Neural cell (in vitro differentiated cells): ENCODE data around the gene PBXIP1.

Experiments
- CTCF ChIP-seq: fragments of 450-650 bp; IDR thresholded peaks from 2 replicates; pipeline ENCODE4 v1.5.1; 2014; ENCODE audit warnings: antibody characterized with exemption, mild to moderate bottlenecking, moderate library complexity; ENCODE audit not compliant: poor library complexity, severe bottlenecking
- EZH2 ChIP-seq: fragments of 200-600, 300-800 bp; shearing (Covaris generic), sonication (generic); IDR thresholded peaks from 2 replicates; pipeline ENCODE4 v1.6.1; 2014; ENCODE audit warnings: antibody characterized with exemption, low read length, borderline replicate concordance, mild to moderate bottlenecking; ENCODE audit not compliant: insufficient read depth, poor library complexity, severe bottlenecking
- POLR2AphosphoS5 ChIP-seq: IDR thresholded peaks from 2 replicates; pipeline ENCODE4 v1.6.1; 2012
- RAD21 ChIP-seq: fragments of 450-650 bp; conservative IDR thresholded peaks from 2 replicates; pipeline ENCODE4 v1.6.1; 2014; ENCODE audit warnings: antibody characterized with exemption, mild to moderate bottlenecking, moderate library complexity
- SMC3 ChIP-seq: fragments of 450-650 bp; conservative IDR thresholded peaks from 2 replicates; pipeline ENCODE4 v1.6.1; 2014; ENCODE audit warnings: antibody characterized with exemption, mild to moderate bottlenecking, moderate library complexity; ENCODE audit not compliant: poor library complexity

DNA sequence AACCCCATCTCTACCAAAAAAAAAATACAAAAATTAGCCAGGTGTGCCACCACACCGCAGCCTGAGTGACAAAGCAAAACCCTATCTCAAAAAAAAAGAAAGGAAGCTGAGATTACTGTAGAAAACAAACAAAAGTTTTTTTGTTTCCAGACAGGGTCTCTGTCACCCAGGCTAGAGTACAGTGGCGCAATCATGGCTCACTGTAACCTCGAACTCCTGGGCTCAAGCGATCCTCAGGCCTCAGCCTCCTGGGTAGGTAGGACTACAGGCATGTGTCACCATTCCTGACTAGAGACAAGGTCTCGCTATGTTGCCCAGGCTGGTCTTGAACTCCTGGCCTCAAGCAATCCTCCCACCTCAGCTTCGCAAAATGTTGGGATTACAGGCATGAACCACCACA is 8.5 kb upstream of the PBXIP1 start:
- TF ChIP-seq RAD21 (no peak), CTCF (no peak), POLR2AphosphoS5 (no peak), EZH2 (no peak), SMC3 (no peak)
